T-cell (primary cell): ENCODE measurements around the gene ZNF692. TPM values are rescaled to one million over a fixed set of nuclear protein-coding genes. Genes with fewer than 3 reads are reported as not detected.
A peak's percentile ranks its signal among the peaks of the same experiment; 100 is the strongest.
"Not testable (repeated sequence)": the region's sequence is repeated elsewhere in the genome, so short reads cannot be mapped to it uniquely, and the experiment has no call there.

Experiments
- ATAC-seq, 4 experiments: fragments of 200-7000 bp in 3 of 4; fragments of 150-1000 bp in 1 of 4; cut with Tn5 transposase; replicated peaks in 1 of 4; 1 replicate in 3 of 4; 2 replicates in 1 of 4; pipeline ENCODE4 v1.10.0; 2021; ENCODE audit warnings: moderate library complexity in 3 of 4, mild to moderate bottlenecking in 2 of 4, moderate number of reproducible peaks in 1 of 4
- CTCF ChIA-PET, 2 donors: fragments of 300-600 bp; sonication (Branson Sonifier 250); formaldehyde crosslinking; loops; one replicate each; lab custom pipeline; 2022; ENCODE audit warnings: antibody characterized with exemption in 2 of 2; lab: Charles Lee
- POLR2A ChIA-PET, 2 donors: fragments of 300-600 bp; sonication (Branson Sonifier 250); formaldehyde crosslinking; loops; one replicate each; lab custom pipeline; 2022; ENCODE audit warnings: antibody characterized with exemption in 2 of 2; lab: Charles Lee
- DNase-seq, 35 experiments: peaks; one replicate each; pipeline versions ENCODE4 v3.0.0 to v3.0.0-alpha.2; 2013 to 2023
- H3K27ac ChIP-seq: one replicate; pipeline ENCODE4 v1.5.1; 2013; ENCODE audit warnings: low read length
- H3K27me3 ChIP-seq, 2 experiments: replicated peaks in 1 of 2; 1 replicate in 1 of 2; 2 replicates in 1 of 2; pipeline versions ENCODE4 v1.6.1 to v1.7.0; 2013; ENCODE audit warnings: low read length in 1 of 2, mixed read lengths in 1 of 2; ENCODE audit not compliant: control insufficient read depth in 2 of 2, insufficient read depth in 2 of 2; ENCODE audit errors: extremely low read depth in 1 of 2
- H3K36me3 ChIP-seq, 2 donors: 1 replicate in 1 of 2; 2 replicates in 1 of 2; pipeline versions ENCODE4 v1.6.1 to v1.7.0; 2013; ENCODE audit warnings: low read length in 1 of 2; ENCODE audit not compliant: control insufficient read depth in 2 of 2, insufficient read depth in 1 of 2; ENCODE audit errors: extremely low read depth in 1 of 2
- H3K4me1 ChIP-seq, 2 experiments: 1 replicate in 1 of 2; 2 replicates in 1 of 2; pipeline versions ENCODE4 v1.6.1 to v1.7.0; 2013; ENCODE audit warnings: low read length in 2 of 2, mixed read lengths in 1 of 2; ENCODE audit not compliant: insufficient read depth in 2 of 2, control insufficient read depth in 1 of 2; ENCODE audit errors: extremely low read depth in 1 of 2
- H3K4me3 ChIP-seq, 2 donors: 1 replicate in 1 of 2; 2 replicates in 1 of 2; pipeline versions ENCODE4 v1.5.1 to v1.7.0; 2013; ENCODE audit warnings: mild to moderate bottlenecking in 2 of 2, low read length in 1 of 2, moderate library complexity in 1 of 2; ENCODE audit not compliant: control insufficient read depth in 1 of 2; ENCODE audit errors: extremely low read depth in 1 of 2
- H3K9me3 ChIP-seq: 2 replicates; pipeline ENCODE4 v1.7.0; 2013
- H3K27ac Mint-ChIP-seq, 2 donors: one replicate each; pipeline ENCODE4 v1.8.0; 2020 to 2021; ENCODE audit warnings: mild to moderate bottlenecking in 2 of 2, mixed read lengths in 2 of 2
- H3K27me3 Mint-ChIP-seq, 2 donors: one replicate each; pipeline ENCODE4 v1.8.0; 2021 to 2022; ENCODE audit warnings: mixed read lengths in 2 of 2
- H3K36me3 Mint-ChIP-seq: one replicate; pipeline ENCODE4 v1.8.0; 2021; ENCODE audit warnings: mixed read lengths
- H3K4me1 Mint-ChIP-seq, 3 donors: one replicate each; pipeline ENCODE4 v1.8.0; 2020 to 2022; ENCODE audit warnings: mixed read lengths in 3 of 3, mild to moderate bottlenecking in 1 of 3
- H3K4me3 Mint-ChIP-seq, 3 donors: one replicate each; pipeline ENCODE4 v1.8.0; 2020 to 2022; ENCODE audit warnings: mild to moderate bottlenecking in 3 of 3, mixed read lengths in 3 of 3, moderate library complexity in 3 of 3
- H3K9me3 Mint-ChIP-seq, 3 donors: one replicate each; pipeline ENCODE4 v1.8.0; 2020 to 2022; ENCODE audit warnings: mixed read lengths in 3 of 3
- WGBS: methylation state at CpG from one replicate; pipeline ENCODE4 v1.1.5; 2013; ENCODE audit warnings: missing lambda C conversion rate; ENCODE audit not compliant: insufficient coverage; 5-methylcytosine and 5-hydroxymethylcytosine counted together
- total RNA-seq, 35 experiments: library from RNA in 6 of 35; stranded (reverse) in 6 of 35; fragments of 120-200 nt in 1 of 35; gene quantifications; one replicate each; pipeline versions ENCODE4 v1.2.1 to v1.2.4 and lab custom pipeline; 2013 to 2026

Gene ZNF692
- total RNA-seq, 5 donors from 2014 or later (not counting 1 experiment from before 2014, with no cell fraction given), result 53.9 to 88.1 (median 78.7) TPM

DNA sequence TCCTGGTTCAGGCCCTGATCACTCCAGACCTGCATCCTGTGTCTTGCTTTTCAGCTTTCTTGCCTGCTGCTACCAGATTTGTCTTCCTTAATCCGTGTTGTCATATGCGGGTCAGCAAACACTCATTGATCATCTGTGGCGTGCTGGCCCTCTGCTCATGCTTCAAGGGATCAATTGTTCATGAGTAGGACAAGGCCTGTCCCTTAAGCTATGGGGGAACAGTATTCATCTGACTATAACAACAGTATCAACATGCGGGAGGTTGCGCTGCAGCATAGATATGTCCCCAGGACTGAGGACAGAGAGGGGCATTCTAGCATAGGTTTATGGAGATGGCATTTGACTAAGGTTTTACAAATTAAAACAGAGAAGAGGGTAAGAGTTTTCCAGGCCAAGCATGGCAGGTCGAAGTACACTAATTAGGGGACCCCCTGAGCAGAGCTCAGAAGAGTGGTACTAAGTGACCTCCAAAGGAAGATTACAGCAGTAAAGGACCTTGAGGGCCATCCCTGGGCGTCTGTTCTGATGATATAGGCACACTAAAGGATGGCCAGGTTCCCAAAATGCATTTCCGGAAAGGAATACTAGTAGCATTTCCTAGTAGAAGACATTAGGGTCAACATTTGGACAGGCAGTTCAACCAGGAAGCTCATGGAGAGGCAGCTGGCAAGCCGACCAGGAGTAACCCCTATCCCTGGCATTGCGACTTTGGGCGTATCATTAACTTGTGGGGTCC, 21.7 kb downstream of the ZNF692 start:
- DNase-seq (no peak), ATAC-seq (no peak)
- ChIA-PET CTCF (interaction anchor here in 1 of 2 donors (0.6 to 2.3 kb wide), 6 partner anchors 9 to 37 kb away, joined by 3 to 14 read pairs (median 4); partner anchors contain the start of genes SH3BP5L and ZNF692), POLR2A (interaction anchor here (0.5 to 1.4 kb wide), 10 partner anchors 9 to 215 kb away, joined by 3 to 11 read pairs (median 3); partner anchors contain the start of genes SH3BP5L (in 1 of the 2) and ZNF692 (in 1 of the 2))
- Histone ChIP-seq H3K27me3 (peaks cover 0 to 6% of the 10 kb centered on the region in 2 experiments), H3K9me3 (no peaks in the 10 kb centered on the region), H3K4me1 (peaks cover 5 to 31% of the 10 kb centered on the region in 2 experiments), H3K4me3 (peak overlapping the region; percentile 79 to 87), H3K36me3 (no peaks in the 10 kb centered on the region), H3K27ac (peak overlapping the region; percentile 97)
- Mint-ChIP-seq H3K27me3 (peaks cover 0 to 4% of the 10 kb centered on the region in 2 donors), H3K4me3 (no peak overlapping the region), H3K9me3 (no peaks in the 10 kb centered on the region), H3K4me1 (peaks cover 25 to 32% (median 28%) of the 10 kb centered on the region in 3 donors), H3K27ac (peak overlapping the region in 1 of 2 donors; percentile 79), H3K36me3 (no peaks in the 10 kb centered on the region)
- 88% methylated on average over 5 of the region's 11 CpGs for WGBS

DNA sequence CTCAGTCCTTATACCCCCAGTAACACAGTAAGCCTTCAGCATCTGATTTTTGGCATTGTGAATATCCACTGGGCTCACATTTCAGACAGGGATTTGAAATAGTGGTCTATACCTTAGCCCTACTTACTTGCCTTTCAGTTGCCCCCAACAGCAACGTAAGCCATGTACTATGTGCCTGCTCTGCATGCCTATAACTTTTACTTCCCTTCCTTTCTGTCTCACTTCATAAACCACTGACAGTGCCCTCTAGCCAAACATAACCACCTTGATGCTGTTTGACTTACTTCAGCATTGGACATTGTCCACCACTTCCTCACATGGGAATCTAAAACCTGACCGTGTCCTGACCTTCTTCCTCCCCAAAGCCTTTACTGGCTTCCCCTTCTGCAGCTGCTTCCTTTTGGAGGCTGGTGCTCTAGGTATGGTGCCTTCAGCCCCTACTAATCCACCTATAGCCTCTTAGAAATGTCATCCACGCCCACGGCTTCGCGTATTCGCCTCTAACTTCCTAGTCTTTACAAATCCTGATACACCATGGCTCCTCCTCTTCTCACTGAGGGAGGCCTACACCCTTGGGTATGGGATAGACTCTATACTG, 24.4 kb downstream of the ZNF692 start:
- peaks cover 0 to 7% of the 10 kb centered on the region in 2 experiments for H3K27me3 ChIP-seq
- no peak overlapping the region for H3K27ac ChIP-seq
- no peaks in the 10 kb centered on the region for H3K36me3 ChIP-seq
- H3K27ac Mint-ChIP-seq, result no peak overlapping the region
- H3K9me3 Mint-ChIP-seq, result no peaks in the 10 kb centered on the region
- ChIA-PET CTCF (no interaction called here), POLR2A (no interaction called here)
- no peaks in the 10 kb centered on the region for H3K36me3 Mint-ChIP-seq
- peaks cover 5 to 15% of the 10 kb centered on the region in 2 experiments for H3K4me1 ChIP-seq
- H3K4me3 ChIP-seq, result no peak overlapping the region
- H3K4me1 Mint-ChIP-seq, result peaks cover 6 to 7% (median 6%) of the 10 kb centered on the region in 3 donors
- no peaks in the 10 kb centered on the region for H3K9me3 ChIP-seq
- DNase-seq (no peak), ATAC-seq (no peak)
- WGBS, result 35% methylated on average over 2 of the region's 7 CpGs
- H3K27me3 Mint-ChIP-seq, result peaks cover 0 to 4% of the 10 kb centered on the region in 2 donors
- H3K4me3 Mint-ChIP-seq, result no peak overlapping the region

DNA sequence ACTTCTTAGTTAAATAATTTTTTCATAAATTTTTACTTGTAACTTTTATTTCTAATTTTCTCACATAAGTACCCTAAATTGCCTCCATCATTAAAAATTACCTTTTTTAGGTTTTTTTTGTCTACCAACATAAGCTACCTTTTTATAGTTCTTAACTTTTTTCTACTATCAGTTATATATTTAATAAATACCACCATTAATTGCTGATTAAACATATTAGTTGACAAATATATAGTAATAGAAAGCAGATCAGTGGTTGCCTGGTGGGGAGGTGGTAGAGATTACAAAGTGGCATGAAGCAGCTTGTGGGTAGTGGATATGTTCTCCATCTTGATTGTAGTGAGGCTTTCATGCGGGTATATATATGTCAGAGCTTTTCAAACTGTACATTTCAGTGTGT, 27.0 kb downstream of the ZNF692 start:
- Mint-ChIP-seq H3K27me3 (peaks cover 0 to 4% of the 10 kb centered on the region in 2 donors), H3K9me3 (no peaks in the 10 kb centered on the region), H3K4me1 (peaks cover 3 to 7% (median 6%) of the 10 kb centered on the region in 3 donors), H3K27ac (no peak overlapping the region), H3K4me3 (no peak overlapping the region), H3K36me3 (no peaks in the 10 kb centered on the region)
- peaks cover 1 to 7% of the 10 kb centered on the region in 2 experiments for H3K4me1 ChIP-seq
- DNase-seq (no peak), ATAC-seq (no peak)
- no peaks in the 10 kb centered on the region for H3K36me3 ChIP-seq
- H3K27me3 ChIP-seq, result peaks cover 0 to 7% of the 10 kb centered on the region in 2 experiments
- no peak overlapping the region for H3K27ac ChIP-seq
- H3K9me3 ChIP-seq, result no peaks in the 10 kb centered on the region
- WGBS, result no CpG with 5 or more reads among the region's 1 CpG
- ChIA-PET POLR2A (no interaction called here), CTCF (no interaction called here)
- H3K4me3 ChIP-seq, result no peak overlapping the region

DNA sequence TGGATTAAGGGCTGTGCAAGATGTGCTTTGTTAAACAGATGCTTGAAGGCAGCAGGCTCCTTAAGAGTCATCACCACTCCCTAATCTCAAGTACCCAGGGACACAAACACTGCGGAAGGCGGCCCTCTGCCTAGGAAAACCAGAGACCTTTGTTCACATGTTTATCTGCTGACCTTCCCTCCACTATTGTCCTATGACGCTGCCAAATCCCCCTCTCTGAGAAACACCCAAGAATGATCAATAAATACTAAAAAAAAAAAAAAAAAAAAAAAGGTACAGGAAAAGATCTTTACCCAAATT, 28.2 kb downstream of the ZNF692 start:
- CTCF ChIA-PET, H3K9me3 ChIP-seq, H3K27ac ChIP-seq, H3K36me3 ChIP-seq, H3K27me3 ChIP-seq, H3K27ac Mint-ChIP-seq, H3K9me3 Mint-ChIP-seq, DNase-seq, ATAC-seq, H3K36me3 Mint-ChIP-seq, H3K4me3 ChIP-seq, POLR2A ChIA-PET, H3K27me3 Mint-ChIP-seq, H3K4me3 Mint-ChIP-seq: not testable (repeated sequence)
- H3K4me1 Mint-ChIP-seq, result peaks cover 13 to 15% (median 15%) of the 10 kb centered on the region in 3 donors
- H3K4me1 ChIP-seq, result peaks cover 4 to 14% of the 10 kb centered on the region in 2 experiments
- WGBS, result no CpG with 5 or more reads among the region's 3 CpGs

DNA sequence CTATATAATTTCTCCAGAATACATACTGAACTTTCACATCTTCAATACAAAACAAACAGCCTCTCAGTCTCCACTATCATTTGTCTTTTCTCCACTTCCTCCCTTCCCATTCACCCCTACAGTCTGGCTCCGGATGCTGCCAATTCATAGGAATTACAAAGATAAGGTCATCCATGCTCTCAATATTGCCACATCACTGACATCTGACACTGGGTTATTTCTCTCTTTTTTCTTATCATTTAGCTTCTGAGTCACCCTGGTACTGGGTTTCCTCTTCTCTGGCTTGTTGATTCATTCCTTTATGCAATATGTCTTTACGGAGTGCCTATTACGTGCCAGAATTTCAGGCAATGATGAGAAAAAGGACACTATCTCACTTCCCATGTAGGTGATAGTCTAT, 30.0 kb downstream of the ZNF692 start:
- peak overlapping the region in 1 of 2 donors; percentile 73 for H3K27ac Mint-ChIP-seq
- peaks cover 10% of the 10 kb centered on the region for H3K36me3 Mint-ChIP-seq
- DNase-seq, result no peak
- CTCF ChIA-PET, result interaction anchor here (0.6 to 2.4 kb wide), 2 partner anchors 9 to 13 kb away, joined by 3 to 8 read pairs; partner anchors contain the start of gene ZNF672 (in 1 of the 2)
- ATAC-seq, result no peak
- H3K4me1 Mint-ChIP-seq, result peaks cover 28 to 33% (median 32%) of the 10 kb centered on the region in 3 donors
- H3K4me3 Mint-ChIP-seq, result no peak overlapping the region
- no peaks in the 10 kb centered on the region for H3K9me3 ChIP-seq
- H3K9me3 Mint-ChIP-seq, result no peaks in the 10 kb centered on the region
- H3K36me3 ChIP-seq, result peaks cover 0 to 2% of the 10 kb centered on the region in 2 donors
- 100% methylated on average over 1 of the region's 3 CpGs for WGBS
- peaks cover 0 to 4% of the 10 kb centered on the region in 2 donors for H3K27me3 Mint-ChIP-seq
- H3K4me1 ChIP-seq, result peaks cover 18 to 31% of the 10 kb centered on the region in 2 experiments
- H3K4me3 ChIP-seq, result no peak overlapping the region
- no peak overlapping the region for H3K27ac ChIP-seq
- POLR2A ChIA-PET, result interaction anchor here in 1 of 2 donors (0.5 to 0.9 kb wide), 2 partner anchors 9 to 78 kb away, joined by 3 to 4 read pairs; no protein-coding TSS in a partner anchor
- H3K27me3 ChIP-seq, result peaks cover 0 to 4% of the 10 kb centered on the region in 2 experiments
